HCT116 (cell line): ENCODE data around the gene FAM163B. TPM values are rescaled to one million over a fixed set of nuclear protein-coding genes. Genes with fewer than 3 reads are reported as not detected.

Source experiments
- ATAC-seq: fragments of 200-7000 bp; cut with Tn5 transposase; 2 replicates; pipeline ENCODE4 v1.9.1; 2020; ENCODE audit warnings: mild to moderate bottlenecking, moderate library complexity
- BruUV-seq: library from RNA; stranded (reverse); fragments of 400-500 nt; replicated peaks from 2 replicates; lab custom pipeline; 2021; lab: Mats Ljungman, UMichigan
- CTCF ChIA-PET: fragments of 300-600 bp; sonication (Branson Sonifier 250); formaldehyde crosslinking; loops from one replicate; lab custom pipeline; 2021; ENCODE audit warnings: antibody characterized with exemption; lab: Charles Lee
- POLR2A ChIA-PET: fragments of 300-600, 350-600 bp; sonication (Branson Sonifier 250); formaldehyde crosslinking; loops from one replicate; lab custom pipeline; 2021; ENCODE audit warnings: antibody characterized with exemption; lab: Charles Lee
- RAD21 ChIA-PET, 2 experiments: fragments of 300-600 bp; sonication (Branson Sonifier 250); formaldehyde crosslinking; loops; one replicate each; lab custom pipeline; 2023; ENCODE audit warnings: low total read pairs in 2 of 2; ENCODE audit not compliant: uncharacterized antibody in 2 of 2, unreplicated experiment in 2 of 2, low non-redundant PET in 1 of 2; lab: Charles Lee
- DNase-seq: peaks from one replicate; pipeline ENCODE4 v3.0.0-alpha.2; 2010; ENCODE audit warnings: low read depth, low spot score
- H2AFZ ChIP-seq: fragments of 200-600 bp; shearing (Covaris generic), sonication (generic); 2 replicates; pipeline ENCODE4 v1.6.1; 2017; ENCODE audit warnings: low read depth, mixed run types, mixed read lengths, antibody characterized with exemption, low read length; ENCODE audit not compliant: poor library complexity, severe bottlenecking
- H3K27ac ChIP-seq: 2 replicates; pipeline ENCODE4 v1.5.1; 2012; ENCODE audit warnings: low read depth, low read length
- H3K27me3 ChIP-seq: fragments of 200-600 bp; sonication (generic); 2 replicates; pipeline ENCODE4 v1.6.1; 2016; ENCODE audit warnings: mixed run types, low read length, mixed read lengths; ENCODE audit not compliant: insufficient read depth
- H3K36me3 ChIP-seq, 2 experiments: fragments of 200-500 bp in 1 of 2; fragments of 200-600 bp in 1 of 2; sonication (Bioruptor generic) in 1 of 2; sonication (generic) in 1 of 2; 2 replicates each; pipeline versions ENCODE4 v1.5.1 to v1.6.1; 2014 to 2016; ENCODE audit warnings: low read length in 2 of 2, inconsistent platforms in 1 of 2, mixed read lengths in 1 of 2, mixed run types in 1 of 2; ENCODE audit not compliant: insufficient read depth in 2 of 2, control insufficient read depth in 1 of 2
- H3K4me1 ChIP-seq, 2 experiments: fragments of 200-600 bp in 1 of 2; sonication (generic) in 1 of 2; 2 replicates each; pipeline versions ENCODE4 v1.5.1 to v1.6.1; 2012 to 2017; ENCODE audit warnings: low read length in 2 of 2, inconsistent platforms in 1 of 2, mild to moderate bottlenecking in 1 of 2, mixed read lengths in 1 of 2, mixed run types in 1 of 2, moderate library complexity in 1 of 2; ENCODE audit not compliant: insufficient read depth in 2 of 2, control insufficient read depth in 1 of 2
- H3K4me2 ChIP-seq: fragments of 200-600 bp; sonication (generic); 2 replicates; pipeline ENCODE4 v1.6.1; 2017; ENCODE audit warnings: mixed run types, low read length, mixed read lengths
- H3K4me3 ChIP-seq, 2 experiments: fragments of 200-600 bp in 1 of 2; sonication (generic) in 1 of 2; replicated peaks in 1 of 2; 2 replicates each; pipeline ENCODE4 v1.5.1; 2011 to 2016; ENCODE audit warnings: low read length in 2 of 2, control low read depth in 1 of 2, low read depth in 1 of 2, mild to moderate bottlenecking in 1 of 2, mixed read lengths in 1 of 2, mixed run types in 1 of 2
- H3K79me2 ChIP-seq: fragments of 200-600 bp; sonication (generic); 2 replicates; pipeline ENCODE4 v1.6.1; 2017; ENCODE audit warnings: mild to moderate bottlenecking, mixed run types, low read length, moderate library complexity, mixed read lengths; ENCODE audit not compliant: insufficient read depth
- H3K9ac ChIP-seq: fragments of 200-600 bp; sonication (generic); 2 replicates; pipeline ENCODE4 v1.6.1; 2016; ENCODE audit warnings: low read length, mixed read lengths
- H3K9me2 ChIP-seq: fragments of 200-600 bp; sonication (generic), shearing (Covaris generic); 2 replicates; pipeline ENCODE4 v1.6.1; 2017; ENCODE audit warnings: mixed run types, mild to moderate bottlenecking, moderate library complexity; ENCODE audit not compliant: insufficient read depth
- H3K9me3 ChIP-seq, 2 experiments: fragments of 200-500 bp in 1 of 2; fragments of 200-600 bp in 1 of 2; sonication (Bioruptor generic) in 1 of 2; sonication (generic) in 1 of 2; 2 replicates each; pipeline ENCODE4 v1.6.1; 2014 to 2017; ENCODE audit warnings: low read length in 2 of 2, mixed read lengths in 2 of 2, inconsistent platforms in 1 of 2, low read depth in 1 of 2, mild to moderate bottlenecking in 1 of 2, mixed run types in 1 of 2, moderate library complexity in 1 of 2; ENCODE audit not compliant: control insufficient read depth in 1 of 2, insufficient read depth in 1 of 2
- H4K20me1 ChIP-seq: fragments of 200-600 bp; sonication (generic), shearing (Covaris generic); 2 replicates; pipeline ENCODE4 v1.6.1; 2017; ENCODE audit warnings: mixed run types, mild to moderate bottlenecking, moderate library complexity; ENCODE audit not compliant: insufficient read depth
- CBX3 ChIP-seq: IDR thresholded peaks from 2 replicates; pipeline ENCODE4 v1.6.1; 2012; ENCODE audit warnings: low read depth
- EGR1 ChIP-seq: IDR thresholded peaks from 2 replicates; pipeline ENCODE4 v1.6.1; 2012; ENCODE audit warnings: low read depth
- ELF1 ChIP-seq: IDR thresholded peaks from 2 replicates; pipeline ENCODE4 v1.6.1; 2012; ENCODE audit warnings: low read depth, borderline replicate concordance
- EZH2 ChIP-seq: fragments of 200-600 bp; sonication (generic); IDR thresholded peaks from 2 replicates; pipeline ENCODE4 v1.6.1; 2017; ENCODE audit warnings: antibody characterized with exemption, mixed run types
- FOSL1 ChIP-seq: IDR thresholded peaks from 2 replicates; pipeline ENCODE4 v1.6.1; 2012; ENCODE audit warnings: low read depth
- POLR2AphosphoS5 ChIP-seq: IDR thresholded peaks from 2 replicates; pipeline ENCODE4 v1.6.1; 2011; ENCODE audit warnings: mild to moderate bottlenecking, low read depth, low read length, moderate library complexity
- RAD21 ChIP-seq: IDR thresholded peaks from 2 replicates; pipeline ENCODE4 v1.6.1; 2012; ENCODE audit warnings: low read depth, mild to moderate bottlenecking
- TCF7L2 ChIP-seq: IDR thresholded peaks from 2 replicates; pipeline ENCODE4 v1.7.0; 2011; ENCODE audit warnings: borderline replicate concordance, inconsistent platforms; ENCODE audit not compliant: insufficient read depth, insufficient read length; ENCODE audit errors: extremely low read depth
- ZFX ChIP-seq: fragments of 450-650 bp; IDR thresholded peaks from 2 replicates; pipeline ENCODE4 v1.6.1; 2017
- ZNF274 ChIP-seq: fragments of 200-500 bp; sonication (Bioruptor generic); IDR thresholded peaks from 2 replicates; pipeline ENCODE4 v1.6.1; 2014; ENCODE audit warnings: mild to moderate bottlenecking, low read depth, low read length, inconsistent platforms
- intact Hi-C: fragments of 100-400 bp; cut with micrococcal nuclease; formaldehyde crosslinking; loops from 2 replicates; pipeline ENCODE4 v1.10.0; 2022
- total RNA-seq: library from RNA; stranded (reverse); gene quantifications from one replicate; pipeline ENCODE4 v1.2.1, GENCODE V29; 2021; ENCODE audit not compliant: unreplicated experiment
- TF ChIP-seq, protein P1 (sequence below): IDR thresholded peaks from 2 replicates; pipeline ENCODE4 v1.6.1; 2011; ENCODE audit warnings: mild to moderate bottlenecking, low read length, moderate library complexity; ENCODE audit not compliant: insufficient replicate concordance; ENCODE audit errors: extremely low read depth
- TF ChIP-seq, protein P2 (sequence below), 3 experiments: fragments of 200-600 bp in 1 of 3; sonication (generic) in 1 of 3; IDR thresholded peaks in 2 of 3; conservative IDR thresholded peaks in 1 of 3; 2 replicates each; pipeline ENCODE4 v1.5.1; 2012 to 2017; ENCODE audit warnings: low read depth in 2 of 3, low read length in 2 of 3, antibody characterized with exemption in 1 of 3, borderline replicate concordance in 1 of 3, control low read depth in 1 of 3, mild to moderate bottlenecking in 1 of 3, mixed read lengths in 1 of 3, mixed run types in 1 of 3, moderate library complexity in 1 of 3; ENCODE audit not compliant: insufficient read depth in 1 of 3

The FAM163B gene
- total RNA-seq, 1 experiment from 2014 or later = not detected

DNA sequence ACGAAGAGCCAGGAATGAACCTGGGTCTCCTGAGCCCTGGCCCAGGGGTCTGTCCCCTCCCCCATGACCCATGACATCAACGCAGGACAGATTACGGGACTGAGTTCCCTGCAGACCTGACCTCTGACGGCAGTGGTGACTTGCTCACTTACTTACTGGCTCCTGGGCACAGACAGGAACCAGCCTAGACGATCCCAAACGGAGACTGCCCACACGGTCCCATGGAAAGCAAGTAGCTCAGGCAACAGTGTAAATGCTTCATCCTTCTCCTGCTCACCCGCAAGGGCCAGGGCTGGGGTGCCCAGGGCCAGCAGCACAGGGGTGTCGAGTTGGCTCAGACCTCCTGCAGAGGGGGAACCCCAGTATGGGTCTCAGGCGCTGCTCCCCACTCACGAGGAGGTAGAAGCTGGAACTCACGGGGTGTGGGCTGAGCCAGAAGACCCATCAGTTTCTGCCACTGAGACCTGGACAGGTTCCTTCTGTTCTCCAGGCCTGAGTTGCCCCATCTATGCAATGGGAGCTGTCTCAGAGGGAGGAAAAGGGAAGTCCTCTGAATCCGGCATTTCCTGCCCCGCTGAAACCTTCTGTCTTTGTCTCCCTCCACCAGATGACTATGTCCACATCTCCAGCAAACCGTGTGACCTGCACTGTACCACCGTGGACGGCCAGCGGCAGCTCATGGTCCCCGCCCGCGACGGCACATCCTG is 69.0 kb downstream of the FAM163B start (continued):
- TF ChIP-seq, protein P1, sequence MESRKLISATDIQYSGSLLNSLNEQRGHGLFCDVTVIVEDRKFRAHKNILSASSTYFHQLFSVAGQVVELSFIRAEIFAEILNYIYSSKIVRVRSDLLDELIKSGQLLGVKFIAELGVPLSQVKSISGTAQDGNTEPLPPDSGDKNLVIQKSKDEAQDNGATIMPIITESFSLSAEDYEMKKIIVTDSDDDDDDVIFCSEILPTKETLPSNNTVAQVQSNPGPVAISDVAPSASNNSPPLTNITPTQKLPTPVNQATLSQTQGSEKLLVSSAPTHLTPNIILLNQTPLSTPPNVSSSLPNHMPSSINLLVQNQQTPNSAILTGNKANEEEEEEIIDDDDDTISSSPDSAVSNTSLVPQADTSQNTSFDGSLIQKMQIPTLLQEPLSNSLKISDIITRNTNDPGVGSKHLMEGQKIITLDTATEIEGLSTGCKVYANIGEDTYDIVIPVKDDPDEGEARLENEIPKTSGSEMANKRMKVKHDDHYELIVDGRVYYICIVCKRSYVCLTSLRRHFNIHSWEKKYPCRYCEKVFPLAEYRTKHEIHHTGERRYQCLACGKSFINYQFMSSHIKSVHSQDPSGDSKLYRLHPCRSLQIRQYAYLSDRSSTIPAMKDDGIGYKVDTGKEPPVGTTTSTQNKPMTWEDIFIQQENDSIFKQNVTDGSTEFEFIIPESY = no peak
- TF ChIP-seq EGR1 = no peak
- no peak for TF ChIP-seq ELF1
- TF ChIP-seq, protein P2, sequence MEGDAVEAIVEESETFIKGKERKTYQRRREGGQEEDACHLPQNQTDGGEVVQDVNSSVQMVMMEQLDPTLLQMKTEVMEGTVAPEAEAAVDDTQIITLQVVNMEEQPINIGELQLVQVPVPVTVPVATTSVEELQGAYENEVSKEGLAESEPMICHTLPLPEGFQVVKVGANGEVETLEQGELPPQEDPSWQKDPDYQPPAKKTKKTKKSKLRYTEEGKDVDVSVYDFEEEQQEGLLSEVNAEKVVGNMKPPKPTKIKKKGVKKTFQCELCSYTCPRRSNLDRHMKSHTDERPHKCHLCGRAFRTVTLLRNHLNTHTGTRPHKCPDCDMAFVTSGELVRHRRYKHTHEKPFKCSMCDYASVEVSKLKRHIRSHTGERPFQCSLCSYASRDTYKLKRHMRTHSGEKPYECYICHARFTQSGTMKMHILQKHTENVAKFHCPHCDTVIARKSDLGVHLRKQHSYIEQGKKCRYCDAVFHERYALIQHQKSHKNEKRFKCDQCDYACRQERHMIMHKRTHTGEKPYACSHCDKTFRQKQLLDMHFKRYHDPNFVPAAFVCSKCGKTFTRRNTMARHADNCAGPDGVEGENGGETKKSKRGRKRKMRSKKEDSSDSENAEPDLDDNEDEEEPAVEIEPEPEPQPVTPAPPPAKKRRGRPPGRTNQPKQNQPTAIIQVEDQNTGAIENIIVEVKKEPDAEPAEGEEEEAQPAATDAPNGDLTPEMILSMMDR (IDR thresholded peaks at IDR 0.05 in 2 of 3, conservative IDR thresholded peaks at IDR 0.05 in 1 of 3; ENCODE audit: borderline replicate concordance in 1 of 3, insufficient read depth in 1 of 3, low read depth in 2 of 3, low read length in 2 of 3) = no peak
- TF ChIP-seq TCF7L2 = no peak

DNA sequence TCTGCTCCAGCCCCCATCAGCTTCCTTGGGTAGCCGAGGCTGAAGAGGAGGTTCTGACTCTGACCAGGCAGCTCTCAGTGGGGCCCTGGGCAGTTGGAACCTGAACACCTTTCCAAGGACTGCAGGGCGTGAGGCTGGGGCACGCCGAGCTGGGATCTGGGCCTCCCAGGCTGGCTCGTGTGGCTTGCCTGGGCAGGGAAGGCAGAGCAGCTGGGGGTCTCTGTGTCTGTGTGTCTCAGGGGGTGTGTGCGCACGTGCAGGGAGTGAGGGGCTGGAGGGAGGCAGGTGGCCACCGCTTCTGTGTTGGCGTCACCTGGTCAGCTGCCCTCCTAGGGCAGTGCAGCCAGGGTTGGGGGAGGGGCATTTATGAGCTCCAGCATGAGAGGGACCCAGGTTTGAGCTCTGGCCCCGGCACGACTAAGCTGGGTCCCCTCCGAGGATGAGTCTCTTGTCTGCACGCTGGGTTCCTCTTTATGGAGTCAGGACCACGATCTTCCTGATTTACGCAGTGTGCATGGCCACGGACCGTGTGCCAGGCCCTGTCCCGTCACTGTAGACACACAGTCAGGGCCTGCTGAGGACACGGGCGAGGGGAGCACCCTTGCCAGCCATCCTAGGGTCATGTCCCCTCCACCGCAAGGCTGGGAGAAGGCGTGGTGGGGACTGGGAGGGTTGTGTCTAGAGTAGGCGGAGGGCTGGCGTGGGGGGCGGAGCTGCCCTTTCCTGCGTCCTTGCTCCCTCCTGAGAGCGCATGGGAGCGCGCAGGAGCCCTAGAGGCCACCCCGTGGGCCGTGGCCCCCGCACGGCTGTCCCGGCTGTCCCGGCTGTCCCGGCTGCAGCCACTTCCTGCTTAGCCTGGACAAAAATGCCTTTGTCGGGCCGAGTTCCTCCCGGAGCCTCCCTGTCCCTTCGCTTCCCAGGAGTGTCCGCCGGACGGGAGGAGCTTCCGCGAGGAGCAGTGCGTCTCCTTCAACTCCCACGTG is 70.0 kb downstream of the FAM163B start:
- Histone ChIP-seq H4K20me1 (no peaks in the 10 kb centered on the region), H3K9me2 (no peaks in the 10 kb centered on the region), H3K4me3 (no peak overlapping the region), H3K9me3 (no peaks in the 10 kb centered on the region), H3K36me3 (no peaks in the 10 kb centered on the region), H3K4me1 (no peaks in the 10 kb centered on the region), H3K4me2 (no peak overlapping the region), H3K27me3 (no peaks in the 10 kb centered on the region), H3K9ac (no peak overlapping the region), H2AFZ (no peak overlapping the region), H3K79me2 (no peaks in the 10 kb centered on the region), H3K27ac (no peak overlapping the region)
- no TSS peak for BruUV-seq
- POLR2A ChIA-PET = no interaction called here
- RAD21 ChIA-PET = no interaction called here
- CTCF ChIA-PET = no interaction called here
- intact Hi-C loops = no loop called here
- no peak for DNase-seq
- ATAC-seq = no peak
- TF ChIP-seq FOSL1 = no peak
- TF ChIP-seq, protein P1 = no peak
- TF ChIP-seq ZNF274 = no peak
- no peak for TF ChIP-seq POLR2AphosphoS5
- TF ChIP-seq RAD21 = no peak
- no peak for TF ChIP-seq CBX3
- TF ChIP-seq EZH2 = no peak
- no peak for TF ChIP-seq ZFX
